A673 (cell line): ENCODE data around the gene ZNF670. TPM values are rescaled to one million over a fixed set of nuclear protein-coding genes. Genes with fewer than 3 reads are reported as not detected.

Source experiments
- BruUV-seq: library from RNA; stranded (reverse); fragments of 400-500 nt; replicated peaks from 2 replicates; lab custom pipeline; 2021; lab: Mats Ljungman, UMichigan
- CTCF ChIA-PET: fragments of 300-600 bp; sonication (Branson Sonifier 250); formaldehyde crosslinking; loops from one replicate; lab custom pipeline; 2022; ENCODE audit warnings: antibody characterized with exemption; lab: Charles Lee
- POLR2A ChIA-PET: fragments of 300-600 bp; sonication (Branson Sonifier 250); formaldehyde crosslinking; loops from one replicate; lab custom pipeline; 2022; ENCODE audit warnings: antibody characterized with exemption; ENCODE audit not compliant: low non-redundant PET; lab: Charles Lee
- DNase-seq: peaks from one replicate; pipeline ENCODE4 v3.0.0-alpha.2; 2015; ENCODE audit warnings: low spot score
- H3K27ac ChIP-seq: fragments of 200-600 bp; sonication (generic); 2 replicates; pipeline ENCODE4 v1.5.1; 2016; ENCODE audit warnings: mixed run types, low read depth, mild to moderate bottlenecking, mixed read lengths, antibody characterized with exemption, low read length; ENCODE audit not compliant: poor library complexity, severe bottlenecking
- H3K27me3 ChIP-seq: fragments of 200-600 bp; sonication (generic); replicated peaks from 2 replicates; pipeline ENCODE4 v1.6.1; 2017; ENCODE audit warnings: mixed run types, low read depth, mild to moderate bottlenecking, mixed read lengths, antibody characterized with exemption, low read length; ENCODE audit not compliant: insufficient read depth, poor library complexity
- H3K36me3 ChIP-seq: fragments of 200-600 bp; sonication (generic); 2 replicates; pipeline ENCODE4 v1.6.1; 2016; ENCODE audit warnings: mixed run types, mild to moderate bottlenecking, mixed read lengths, antibody characterized with exemption, low read length; ENCODE audit not compliant: insufficient read depth, poor library complexity, severe bottlenecking
- H3K4me1 ChIP-seq: fragments of 200-600 bp; sonication (generic); 2 replicates; pipeline ENCODE4 v1.6.1; 2017; ENCODE audit warnings: mixed run types, mild to moderate bottlenecking, mixed read lengths, antibody characterized with exemption, low read length; ENCODE audit not compliant: insufficient read depth, poor library complexity, severe bottlenecking
- H3K4me3 ChIP-seq: fragments of 200-600 bp; sonication (generic); 2 replicates; pipeline ENCODE4 v1.5.1; 2016; ENCODE audit warnings: low read depth, mixed run types, mild to moderate bottlenecking, mixed read lengths, low read length; ENCODE audit not compliant: poor library complexity, severe bottlenecking
- H3K9me3 ChIP-seq: fragments of 200-600 bp; sonication (generic); 2 replicates; pipeline ENCODE4 v1.6.1; 2016; ENCODE audit warnings: mixed run types, low read depth, mild to moderate bottlenecking, mixed read lengths, antibody characterized with exemption, low read length; ENCODE audit not compliant: poor library complexity, severe bottlenecking
- CTCF ChIP-seq: fragments of 300-800, 200-600 bp; sonication (generic); conservative IDR thresholded peaks from 2 replicates; pipeline ENCODE4 v1.5.1; 2017; ENCODE audit warnings: low read depth, mild to moderate bottlenecking, antibody characterized with exemption, low read length, moderate library complexity, mixed read lengths
- EZH2 ChIP-seq: fragments of 200-600 bp; sonication (generic); IDR thresholded peaks from 2 replicates; pipeline ENCODE4 v1.6.1; 2017; ENCODE audit warnings: borderline replicate concordance, low read depth, mild to moderate bottlenecking, mixed read lengths, antibody characterized with exemption, low read length; ENCODE audit not compliant: poor library complexity, severe bottlenecking
- intact Hi-C: fragments of 100-400 bp; cut with micrococcal nuclease; formaldehyde crosslinking; loops from one replicate; pipeline ENCODE4 v1.10.0; 2022; ENCODE audit not compliant: unreplicated experiment
- total RNA-seq: library from RNA; stranded (reverse); gene quantifications from 2 replicates; pipeline ENCODE4 v1.2.3, GENCODE V29; 2021

The ZNF670 gene
- total RNA-seq, 1 experiment from 2014 or later: 5.9 TPM

- H3K36me3 ChIP-seq: no peaks in the 10 kb centered on the region
- peaks cover 27% of the 10 kb centered on the region for H3K27me3 ChIP-seq
- no peak overlapping the region for H3K27ac ChIP-seq
- H3K4me3 ChIP-seq: no peak overlapping the region
- no TSS peak for BruUV-seq
- intact Hi-C loops: no loop called here
- no peaks in the 10 kb centered on the region for H3K4me1 ChIP-seq
- H3K9me3 ChIP-seq: no peaks in the 10 kb centered on the region
- DNase-seq: no peak
- ChIA-PET POLR2A (no interaction called here), CTCF (no interaction called here)
- TF ChIP-seq EZH2: no peak
Observed at GRCh38 chr1:247115545-247115944, 36.9 kb upstream of the ZNF670 start.

GRCh38 chr1:247115141-247115510 lies 36.5 kb upstream of the ZNF670 start:
- Histone ChIP-seq H3K4me1 (no peaks in the 10 kb centered on the region), H3K9me3 (no peaks in the 10 kb centered on the region), H3K4me3 (no peak overlapping the region), H3K27me3 (peaks cover 28% of the 10 kb centered on the region), H3K36me3 (no peaks in the 10 kb centered on the region), H3K27ac (no peak overlapping the region)
- no peak for DNase-seq
- no TSS peak for BruUV-seq
- POLR2A ChIA-PET: no interaction called here
- intact Hi-C loops: no loop called here
- CTCF ChIA-PET: no interaction called here
- no peak for TF ChIP-seq EZH2
- no peak for TF ChIP-seq CTCF

GRCh38 chr1:247114351-247115140 lies 35.9 kb upstream of the ZNF670 start:
- no peak for DNase-seq
- POLR2A ChIA-PET: no interaction called here
- intact Hi-C loops: no loop called here
- CTCF ChIA-PET: no interaction called here
- H3K36me3 ChIP-seq: no peaks in the 10 kb centered on the region
- H3K27me3 ChIP-seq: peaks cover 28% of the 10 kb centered on the region
- H3K4me3 ChIP-seq: no peak overlapping the region
- H3K27ac ChIP-seq: no peak overlapping the region
- H3K9me3 ChIP-seq: no peaks in the 10 kb centered on the region
- H3K4me1 ChIP-seq: no peaks in the 10 kb centered on the region
- TF ChIP-seq EZH2 (no peak), CTCF (no peak)
- BruUV-seq: no TSS peak
